ENCODE measurements around the gene PRAC2. TPM values are rescaled to one million over a fixed set of nuclear protein-coding genes. Genes with fewer than 3 reads are reported as not detected.
A peak's percentile ranks its signal among the peaks of the same experiment; 100 is the strongest.

PRAC2 gene
- total and polyA plus RNA-seq, 2 of the 8 experiments (the other 6 are each of a cell fraction or from before 2014, with no cell fraction given) = not detected

DNA sequence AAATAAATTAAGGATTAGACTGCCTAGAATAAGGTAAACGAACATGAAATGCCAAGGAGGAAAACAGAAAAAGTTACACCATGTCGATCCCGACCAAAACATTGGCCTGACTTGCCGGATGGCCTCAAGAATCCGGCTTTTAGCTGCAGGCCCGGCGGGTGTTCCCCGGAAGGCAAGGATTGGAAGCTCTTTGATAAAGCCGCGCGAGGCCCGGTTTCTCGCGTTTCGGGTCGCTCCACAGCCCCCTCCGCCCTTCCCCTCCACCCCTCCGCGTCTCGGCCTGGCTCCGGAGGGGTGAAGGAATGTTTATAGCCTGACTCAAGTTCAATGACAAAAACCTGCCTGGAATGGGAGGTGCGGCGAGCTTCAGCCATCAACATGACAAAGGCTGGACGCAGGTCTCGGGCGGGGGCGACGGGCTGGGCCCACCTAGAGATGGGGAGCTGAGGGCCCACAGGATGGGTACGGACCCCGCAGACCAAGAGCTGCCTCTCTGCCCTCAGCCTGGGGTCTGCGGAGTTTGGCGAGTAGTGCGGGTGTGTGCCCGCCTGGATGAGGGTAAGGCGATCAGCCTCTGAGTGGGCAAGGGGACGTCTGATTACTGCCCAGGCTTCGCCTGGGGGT, 3.2 kb upstream of the PRAC2 start:
- Histone ChIP-seq H4K91ac (replicated peaks; ENCODE audit: insufficient read length, low read length) (no peak overlapping the region), H3K18ac (ENCODE audit: extremely low read depth, low read length) (peak overlapping the region; percentile 87), H3K79me1 (ENCODE audit: low read depth, low read length) (no peaks in the 10 kb centered on the region), H3K4ac (replicated peaks; ENCODE audit: insufficient read length, low read depth, low read length) (no peak overlapping the region), H2BK20ac (ENCODE audit: low read length) (0 out of 2 replicates have a peak overlapping the region, but pooled peaks have one; percentile 32), H3K23me2 (ENCODE audit: low read depth, low read length) (peaks cover 7% of the 10 kb centered on the region; the same call in 1 of the 2 replicates), H3K4me2 (ENCODE audit: insufficient read depth in 1 of 2, low read depth in 2 of 2, low read length in 2 of 2) (peak overlapping the region; percentile 65 to 77), H3K27me3 (replicated peaks in 1 of 4; ENCODE audit: control insufficient read depth in 3 of 4, extremely low read depth in 1 of 4, insufficient read depth in 3 of 4, low read length in 3 of 4) (peaks cover 73 to 100% (median 90%) of the 10 kb centered on the region in 4 experiments), H2BK12ac (ENCODE audit: low read depth, low read length) (peak overlapping the region; percentile 90), H3K27ac (ENCODE audit: low read depth, low read length) (no peak overlapping the region), H2BK120ac (replicated peaks; ENCODE audit: low read depth, low read length) (no peak overlapping the region), H3K14ac (ENCODE audit: insufficient read length) (no peak overlapping the region), H4K8ac (ENCODE audit: extremely low read depth, insufficient read depth, low read length) (no peak overlapping the region), H3K4me3 (ENCODE audit: extremely low read depth in 1 of 4, insufficient read depth in 2 of 4, low read depth in 3 of 4, low read length in 4 of 4) (peak overlapping the region in 2 of 4 experiments; percentile 1 to 49; a peak in 3 of 8 replicates), H3K9ac (replicated peaks in 1 of 4; ENCODE audit: extremely low read depth in 1 of 4, low read depth in 3 of 4, low read length in 3 of 4) (no peak overlapping the region), H2BK15ac (ENCODE audit: low read length) (no peak overlapping the region), H3K79me2 (ENCODE audit: control insufficient read depth in 1 of 2, insufficient read depth in 2 of 2, low read length in 2 of 2) (no peaks in the 10 kb centered on the region), H3K4me1 (replicated peaks in 1 of 4; ENCODE audit: control insufficient read depth in 3 of 4, insufficient read depth in 4 of 4, low read length in 3 of 4) (peaks cover 11 to 39% (median 21%) of the 10 kb centered on the region in 4 experiments; a peak in 6 of 7 replicates), H2AFZ (ENCODE audit: low read length) (no peak overlapping the region), H2BK5ac (ENCODE audit: low read depth, low read length) (no peak overlapping the region), H3K9me3 (ENCODE audit: insufficient read depth in 2 of 2, low read depth in 1 of 2, low read length in 1 of 2) (no peaks in the 10 kb centered on the region), H3K36me3 (ENCODE audit: control insufficient read depth in 2 of 4, insufficient read depth in 4 of 4, low read length in 3 of 4) (no peaks in the 10 kb centered on the region; a peak in 1 of 8 replicates), H4K5ac (ENCODE audit: insufficient read length, low read depth, low read length) (no peak overlapping the region), H4K20me1 (replicated peaks in 1 of 2; ENCODE audit: control insufficient read depth in 1 of 2, insufficient read depth in 2 of 2, low read length in 2 of 2) (peaks cover 17 to 22% of the 10 kb centered on the region in 2 experiments), H3K56ac (replicated peaks; ENCODE audit: insufficient read length, low read depth, low read length) (no peak overlapping the region), H2AK5ac (ENCODE audit: low read depth, low read length) (no peak overlapping the region), H3K23ac (ENCODE audit: insufficient read length) (no peak overlapping the region)
- ChIA-PET POLR2A (ENCODE audit: partially characterized antibody) (interaction anchor here (0.8 to 1.7 kb wide), 4 partner anchors 10 to 19 kb away, joined by 3 to 9 read pairs (median 3); partner anchors contain the start of gene HOXB13), CTCF (ENCODE audit: partially characterized antibody) (interaction anchor here (0.7 to 13.5 kb wide), 13 partner anchors 9 to 159 kb away, joined by 3 to 147 read pairs (median 4); partner anchors contain the start of gene HOXB13)
- FAIRE-seq (no peak), DNase-seq (ENCODE audit: low read depth in 1 of 2, low spot score in 2 of 2) (peak; percentile 75 to 79)
- 0% methylated on average over 24 of the region's 37 CpGs; no CpG with 5 or more reads in 1 of the 2 experiments for WGBS, 2 experiments (ENCODE audit: extremely low coverage in 1 of 2, insufficient coverage in 1 of 2, insufficient read length in 1 of 2, insufficient replicate concordance in 2 of 2, low coverage in 1 of 2, low lambda C conversion rate in 2 of 2, missing lambda C conversion rate in 1 of 2)
- TF ChIP-seq POU5F1 (IDR thresholded peaks at IDR 0.05; ENCODE audit: low read depth, low read length) (0 out of 2 replicates have a peak, but pooled peaks have one; percentile 61), RBBP5 (IDR thresholded peaks at IDR 0.05; ENCODE audit: borderline replicate concordance, low read depth, low read length) (no peak), CBX8 (IDR thresholded peaks at IDR 0.05; ENCODE audit: borderline replicate concordance, low read depth, low read length) (peak; percentile 19; the same call in 1 of the 2 replicates), SP1 (IDR thresholded peaks at IDR 0.05; ENCODE audit: low read depth, low read length) (peak; percentile 28; the same call in 1 of the 2 replicates), HDAC2 (IDR thresholded peaks at IDR 0.05; ENCODE audit: borderline replicate concordance in 1 of 2, low read depth in 2 of 2, low read length in 2 of 2) (0 out of 4 replicates have a peak, but pooled peaks of 1 of the 2 experiments have one; percentile 67), NANOG (IDR thresholded peaks at IDR 0.05; ENCODE audit: insufficient read depth, low read depth, low read length, poor library complexity, severe bottlenecking) (peak; percentile 60), EGR1 (IDR thresholded peaks at IDR 0.05; ENCODE audit: borderline replicate concordance, low read depth, low read length) (0 out of 2 replicates have a peak, but pooled peaks have one; percentile 37), SRF (IDR thresholded peaks at IDR 0.05; ENCODE audit: low read depth, low read length) (no peak), TEAD4 (IDR thresholded peaks at IDR 0.05; ENCODE audit: low read depth, low read length) (peak; percentile 72; the same call in 1 of the 2 replicates), CTBP2 (IDR thresholded peaks at IDR 0.05; ENCODE audit: borderline replicate concordance, insufficient read depth, insufficient read length, low read length) (peak; percentile 79)
- TF ChIP-seq, protein P1, sequence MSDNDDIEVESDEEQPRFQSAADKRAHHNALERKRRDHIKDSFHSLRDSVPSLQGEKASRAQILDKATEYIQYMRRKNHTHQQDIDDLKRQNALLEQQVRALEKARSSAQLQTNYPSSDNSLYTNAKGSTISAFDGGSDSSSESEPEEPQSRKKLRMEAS (IDR thresholded peaks at IDR 0.05) = peak; percentile 24; the same call in 1 of the 2 replicates

Data from H1 (cell line).